Dedifferentiated amniotic fluid mesenchymal stem cell (primary cell): ENCODE data around the gene TLCD1.

ENCODE experiments used
- DNase-seq: peaks from one replicate; pipeline ENCODE4 v3.0.0-alpha.2; 2016; ENCODE audit errors: extremely low spot score

TLCD1 gene

GRCh38 chr17:28712705-28713415 lies 13.2 kb downstream of the TLCD1 start:
- no peak for DNase-seq

- no peak for DNase-seq
These were observed 13.9 kb downstream of the TLCD1 start for GRCh38 chr17:28712032-28712704.

- DNase-seq, result no peak
These were observed 14.4 kb downstream of the TLCD1 start, which contains the start of gene PROCA1 for GRCh38 chr17:28711723-28712031. Gene PROCA1 (minus strand): TSS chr17:28711888. CDS start chr17:28711660, 228 bp downstream.

- DNase-seq, result peak; percentile 77
These were observed 14.9 kb downstream of the TLCD1 start for GRCh38 chr17:28710861-28711722.

- DNase-seq, result no peak
These were observed 18.7 kb downstream of the TLCD1 start for GRCh38 chr17:28707339-28707720.

- no peak for DNase-seq
These were observed 19.3 kb downstream of the TLCD1 start for GRCh38 chr17:28706471-28707338.

- no peak for DNase-seq
These were observed 20.2 kb downstream of the TLCD1 start for GRCh38 chr17:28705728-28706334.

- no peak for DNase-seq
These were observed 20.9 kb downstream of the TLCD1 start for GRCh38 chr17:28705074-28705659.

- no peak for DNase-seq
These were observed 21.7 kb downstream of the TLCD1 start for GRCh38 chr17:28704219-28704858.

GRCh38 chr17:28703552-28704218 lies 22.3 kb downstream of the TLCD1 start:
- DNase-seq, result no peak

GRCh38 chr17:28702752-28703150 lies 23.3 kb downstream of the TLCD1 start:
- no peak for DNase-seq

GRCh38 chr17:28702026-28702751 lies 23.8 kb downstream of the TLCD1 start:
- DNase-seq, result no peak

- DNase-seq, result no peak
These were observed 25.1 kb downstream of the TLCD1 start for GRCh38 chr17:28700830-28701492.

GRCh38 chr17:28700278-28700677 lies 25.8 kb downstream of the TLCD1 start:
- no peak for DNase-seq

- no peak for DNase-seq
These were observed 27.6 kb downstream of the TLCD1 start for GRCh38 chr17:28698253-28698941.

GRCh38 chr17:28693869-28694268 lies 32.2 kb downstream of the TLCD1 start:
- DNase-seq, result no peak

GRCh38 chr17:28689011-28689410 lies 37.0 kb downstream of the TLCD1 start:
- DNase-seq, result no peak

- no peak for DNase-seq
These were observed 37.6 kb downstream of the TLCD1 start for GRCh38 chr17:28688481-28688880.
